Measurements from ENCODE around the gene CITED2. TPM values are rescaled to one million over a fixed set of nuclear protein-coding genes. Genes with fewer than 3 reads are reported as not detected.

The CITED2 gene
- total RNA-seq, 1 donor from 2014 or later, result 10.3 TPM

GRCh38 chr6:139337001-139337400, 37.4 kb downstream of the CITED2 start:
- DNase-seq (ENCODE audit: low read depth) (no peak), FAIRE-seq (no peak)
- Histone ChIP-seq H3K4me3 (ENCODE audit: low read depth, low read length) (no peak overlapping the region), H3K36me3 (ENCODE audit: control insufficient read depth, insufficient read depth, low read length) (no peaks in the 10 kb centered on the region), H3K27me3 (ENCODE audit: control insufficient read depth, insufficient read depth, low read length) (no peaks in the 10 kb centered on the region)
- no peak for TF ChIP-seq CTCF (IDR thresholded peaks at IDR 0.05; ENCODE audit: insufficient read depth, low read length, severe bottlenecking)

GRCh38 chr6:139336488-139336887, 38.0 kb downstream of the CITED2 start:
- no peak for TF ChIP-seq CTCF (IDR thresholded peaks at IDR 0.05; ENCODE audit: insufficient read depth, low read length, severe bottlenecking)
- Histone ChIP-seq H3K36me3 (ENCODE audit: control insufficient read depth, insufficient read depth, low read length) (no peaks in the 10 kb centered on the region), H3K27me3 (ENCODE audit: control insufficient read depth, insufficient read depth, low read length) (no peaks in the 10 kb centered on the region), H3K4me3 (ENCODE audit: low read depth, low read length) (no peak overlapping the region)
- peak; percentile 44 for DNase-seq (ENCODE audit: low read depth)
- no peak for FAIRE-seq

- TF ChIP-seq CTCF (IDR thresholded peaks at IDR 0.05; ENCODE audit: insufficient read depth, low read length, severe bottlenecking), result no peak
- FAIRE-seq (no peak), DNase-seq (ENCODE audit: low read depth) (peak; percentile 73)
- Histone ChIP-seq H3K4me3 (ENCODE audit: low read depth, low read length) (no peak overlapping the region), H3K27me3 (ENCODE audit: control insufficient read depth, insufficient read depth, low read length) (no peaks in the 10 kb centered on the region), H3K36me3 (ENCODE audit: control insufficient read depth, insufficient read depth, low read length) (no peaks in the 10 kb centered on the region)
Measured at GRCh38 chr6:139335447-139336210, 38.8 kb downstream of the CITED2 start.

- peak; percentile 94 for DNase-seq (ENCODE audit: low read depth)
- H3K36me3 ChIP-seq (ENCODE audit: control insufficient read depth, insufficient read depth, low read length), result no peaks in the 10 kb centered on the region
- TF ChIP-seq CTCF (IDR thresholded peaks at IDR 0.05; ENCODE audit: insufficient read depth, low read length, severe bottlenecking), result no peak
- H3K4me3 ChIP-seq (ENCODE audit: low read depth, low read length), result no peak overlapping the region
- no peaks in the 10 kb centered on the region for H3K27me3 ChIP-seq (ENCODE audit: control insufficient read depth, insufficient read depth, low read length)
- peak; percentile 52 for FAIRE-seq
Measured at GRCh38 chr6:139334806-139335446, 39.5 kb downstream of the CITED2 start.

- H3K4me3 ChIP-seq (ENCODE audit: low read depth, low read length), result no peak overlapping the region
- DNase-seq (ENCODE audit: low read depth) (no peak), FAIRE-seq (no peak)
- TF ChIP-seq CTCF (IDR thresholded peaks at IDR 0.05; ENCODE audit: insufficient read depth, low read length, severe bottlenecking), result no peak
- H3K27me3 ChIP-seq (ENCODE audit: control insufficient read depth, insufficient read depth, low read length), result no peaks in the 10 kb centered on the region
- H3K36me3 ChIP-seq (ENCODE audit: control insufficient read depth, insufficient read depth, low read length), result no peaks in the 10 kb centered on the region
Measured at GRCh38 chr6:139330826-139331500, 43.5 kb downstream of the CITED2 start.

Data from bronchial epithelial cell (primary cell).